A549 (cell line): ENCODE data around the gene PI4KA.

ENCODE experiments used
- CEBPB ChIP-seq, 2 experiments: fragments of >200 bp in 1 of 2; sonication (Bioruptor Twin) in 1 of 2; formaldehyde crosslinking in 1 of 2; IDR thresholded peaks; 2 replicates each; pipeline ENCODE4 v1.6.1; 2012 to 2016
- CHD2 ChIP-seq: fragments of 150-350 bp; IDR thresholded peaks from 2 replicates; pipeline ENCODE4 v1.6.1; 2014; ENCODE audit warnings: low read length; ENCODE audit not compliant: partially characterized antibody
- CTCF ChIP-seq: fragments of >200 bp; sonication (Bioruptor Twin); formaldehyde crosslinking; IDR thresholded peaks from 3 replicates; pipeline ENCODE4 v1.5.1; 2016
- EP300 ChIP-seq, 2 experiments: fragments of >200 bp; sonication (Bioruptor Twin); formaldehyde crosslinking; IDR thresholded peaks; 2 replicates in 1 of 2; 3 replicates in 1 of 2; pipeline ENCODE4 v1.6.1; 2016 to 2017
- KDM5A ChIP-seq: fragments of 200-600 bp; sonication (generic); IDR thresholded peaks from 2 replicates; pipeline ENCODE4 v1.6.1; 2016; ENCODE audit warnings: antibody characterized with exemption, mild to moderate bottlenecking
- PHF8 ChIP-seq: fragments of 200-600 bp; sonication (generic); IDR thresholded peaks from 2 replicates; pipeline ENCODE4 v1.6.1; 2016; ENCODE audit warnings: low read depth, mild to moderate bottlenecking, antibody characterized with exemption, moderate library complexity, borderline replicate concordance
- POLR2A ChIP-seq: IDR thresholded peaks from 2 replicates; pipeline ENCODE4 v1.6.1; 2012; ENCODE audit warnings: mild to moderate bottlenecking, low read length
- REST ChIP-seq: fragments of 200-600 bp; sonication (generic); IDR thresholded peaks from 2 replicates; pipeline ENCODE4 v1.6.1; 2016; ENCODE audit warnings: antibody characterized with exemption, mild to moderate bottlenecking, moderate library complexity
- USF2 ChIP-seq: fragments of 450-650 bp; IDR thresholded peaks from 2 replicates; pipeline ENCODE4 v1.6.1; 2014; ENCODE audit warnings: antibody characterized with exemption
- ZC3H11A ChIP-seq: fragments of 450-650 bp; IDR thresholded peaks from 2 replicates; pipeline ENCODE4 v1.6.1; 2014; ENCODE audit warnings: antibody characterized with exemption, mild to moderate bottlenecking

GRCh38 chr22:20887375-20887774 lies 28.8 kb upstream of the PI4KA start:
- TF ChIP-seq CTCF: no peak
- TF ChIP-seq CHD2: no peak
- no peak for TF ChIP-seq KDM5A
- no peak for TF ChIP-seq PHF8
- TF ChIP-seq POLR2A: no peak
- no peak for TF ChIP-seq ZC3H11A
- no peak for TF ChIP-seq REST
- TF ChIP-seq CEBPB (IDR thresholded peaks at IDR 0.05): no peak
- TF ChIP-seq USF2: no peak
- TF ChIP-seq EP300 (IDR thresholded peaks at IDR 0.05): no peak
